Colonic mucosa (tissue), 4 donors: ENCODE results near the gene ARHGEF35. TPM values are rescaled to one million over a fixed set of nuclear protein-coding genes. Genes with fewer than 3 reads are reported as not detected.
"Not testable (repeated sequence)": the region's sequence is repeated elsewhere in the genome, so short reads cannot be mapped to it uniquely, and the experiment has no call there.

ENCODE experiments used
- DNase-seq: peaks from one replicate; pipeline ENCODE4 v3.0.0-alpha.2; 2020
- H3K27ac ChIP-seq: fragments of 200-600 bp; one replicate; pipeline ENCODE4 v1.8.0; 2021
- H3K27me3 ChIP-seq: fragments of 200-600 bp; one replicate; pipeline ENCODE4 v1.8.0; 2021
- H3K36me3 ChIP-seq: fragments of 200-600 bp; one replicate; pipeline ENCODE4 v1.8.0; 2021
- H3K4me1 ChIP-seq: fragments of 200-600 bp; one replicate; pipeline ENCODE4 v1.8.0; 2021; ENCODE audit warnings: mild to moderate bottlenecking
- H3K4me3 ChIP-seq: fragments of 200-600 bp; one replicate; pipeline ENCODE4 v1.8.0; 2021
- H3K9ac ChIP-seq, 2 donors: one replicate each; pipeline ENCODE4 v1.7.0; 2013; ENCODE audit warnings: control low read depth in 2 of 2, low read depth in 2 of 2, low read length in 2 of 2
- H3K9me3 ChIP-seq: fragments of 200-600 bp; one replicate; pipeline ENCODE4 v1.8.0; 2021
- intact Hi-C: fragments of 100-400 bp; cut with DNase I; formaldehyde crosslinking; loops from one replicate; pipeline ENCODE4 v1.14.1; 2022
- total RNA-seq, 2 donors: library from RNA; stranded (reverse); fragmentation: NEBNext Ultra II Directional in 1 of 2; extraction: Animal tissue kit (Norgen Biotek cat#: 25700) in 1 of 2; gene quantifications; one replicate each; pipeline ENCODE4 v1.2.1, GENCODE V29; 2021
- TF ChIP-seq, protein P1 (sequence below): fragments of 200-600 bp; IDR thresholded peaks from one replicate; pipeline ENCODE4 v1.8.0; 2022; ENCODE audit warnings: antibody characterized with exemption, mild to moderate bottlenecking
- donor health status: healthy.
- donor health status: DM: no; HTN: no; CAD: no.
- donor health status: DM: no; HTN: no; CAD: no.

ARHGEF35 gene
- total RNA-seq, 2 donors from 2014 or later, result 14.0 to 57.0 TPM

DNA sequence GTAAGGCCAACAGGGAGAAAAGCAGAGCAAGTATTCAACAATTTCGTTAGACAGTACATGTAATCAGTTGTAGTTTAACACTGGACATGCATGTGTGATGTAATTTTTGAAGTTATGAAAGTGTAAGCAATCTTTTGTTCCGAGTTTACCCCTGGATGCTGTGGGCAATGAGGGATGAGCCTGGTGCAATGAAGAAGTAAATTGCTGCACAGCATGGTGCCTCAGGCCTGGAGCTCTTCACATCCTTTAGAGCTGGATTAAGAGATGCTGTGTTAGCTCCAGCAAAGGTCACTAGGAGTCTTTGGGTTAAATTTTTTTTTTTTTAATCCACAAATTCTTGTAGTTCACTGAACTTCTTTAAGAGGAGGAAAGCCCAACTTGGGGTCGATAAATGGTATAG lies 7.5 kb upstream of the ARHGEF35 start:
- H3K4me1 ChIP-seq, H3K9ac ChIP-seq, DNase-seq, intact Hi-C loops, H3K4me3 ChIP-seq, H3K27ac ChIP-seq, H3K27me3 ChIP-seq, H3K9me3 ChIP-seq, H3K36me3 ChIP-seq: not testable (repeated sequence)

- DNase-seq, H3K4me3 ChIP-seq, H3K27ac ChIP-seq, H3K27me3 ChIP-seq, H3K9ac ChIP-seq, H3K36me3 ChIP-seq, H3K4me1 ChIP-seq, H3K9me3 ChIP-seq, intact Hi-C loops: not testable (repeated sequence)
Measured at GRCh38 chr7:144201978-144202377, 6.3 kb upstream of the ARHGEF35 start.

DNA sequence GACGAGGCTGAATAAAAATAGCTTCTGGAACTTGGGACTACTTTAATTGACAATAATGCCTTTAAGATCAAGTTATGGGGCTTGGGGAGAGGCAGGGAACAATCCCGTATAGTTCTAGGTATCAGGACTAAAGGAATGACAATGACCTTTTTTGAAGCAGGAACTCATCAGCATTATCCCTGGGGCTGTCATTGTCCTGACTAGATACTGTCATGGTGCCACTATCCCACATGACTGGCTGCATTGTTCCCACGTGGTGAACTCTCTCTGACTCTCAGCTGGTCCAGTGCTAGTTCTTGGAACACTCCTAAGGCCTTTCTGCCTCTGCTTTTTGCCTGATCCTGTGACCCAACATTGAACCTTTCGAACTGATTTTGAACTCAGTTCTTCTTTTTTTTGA lies 3.3 kb upstream of the ARHGEF35 start:
- H3K27me3 ChIP-seq, intact Hi-C loops, H3K4me1 ChIP-seq, H3K27ac ChIP-seq, DNase-seq, H3K9me3 ChIP-seq, H3K36me3 ChIP-seq, H3K9ac ChIP-seq, H3K4me3 ChIP-seq: not testable (repeated sequence)

- H3K27ac ChIP-seq, DNase-seq, intact Hi-C loops, H3K4me1 ChIP-seq, H3K9ac ChIP-seq, H3K36me3 ChIP-seq, H3K9me3 ChIP-seq, H3K4me3 ChIP-seq, H3K27me3 ChIP-seq: not testable (repeated sequence)
Measured at GRCh38 chr7:144194453-144194852, 1.2 kb downstream of the ARHGEF35 start.

- H3K36me3 ChIP-seq, DNase-seq, H3K4me3 ChIP-seq, H3K4me1 ChIP-seq, H3K9ac ChIP-seq, H3K9me3 ChIP-seq, intact Hi-C loops, H3K27me3 ChIP-seq, H3K27ac ChIP-seq: not testable (repeated sequence)
Measured at GRCh38 chr7:144193782-144194181, 1.9 kb downstream of the ARHGEF35 start.

GRCh38 chr7:144188578-144189171 lies 7.0 kb downstream of the ARHGEF35 start:
- intact Hi-C loops, result not testable (repeated sequence)

DNA sequence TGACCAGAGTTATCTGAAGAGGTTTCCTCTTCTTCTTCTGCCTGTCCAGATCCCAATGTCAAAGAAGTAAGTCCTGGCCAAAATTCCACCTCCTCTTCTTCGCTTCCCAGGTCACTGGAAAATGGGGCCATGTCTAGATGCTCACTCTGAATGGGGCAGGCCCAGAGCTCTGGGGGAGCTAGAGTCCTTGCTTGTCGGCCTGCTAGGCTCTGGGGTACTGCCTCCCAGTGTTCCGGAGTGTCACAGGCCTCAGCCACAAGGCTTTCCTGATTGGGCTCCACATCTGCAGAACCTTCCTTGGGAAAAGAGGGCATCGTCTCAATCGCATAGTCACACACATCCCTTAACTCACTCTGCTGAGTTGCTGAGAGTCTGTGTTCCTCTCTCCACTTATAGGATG lies 7.8 kb downstream of the ARHGEF35 start:
- DNase-seq, H3K27ac ChIP-seq, H3K9me3 ChIP-seq, H3K9ac ChIP-seq, H3K4me1 ChIP-seq, intact Hi-C loops, H3K36me3 ChIP-seq, H3K4me3 ChIP-seq, H3K27me3 ChIP-seq: not testable (repeated sequence)

More at GRCh38 chr7:144188578-144189171, 7.0 kb downstream of the ARHGEF35 start:
- H3K4me3 ChIP-seq, H3K9ac ChIP-seq, DNase-seq, H3K27ac ChIP-seq, H3K27me3 ChIP-seq, H3K4me1 ChIP-seq, H3K9me3 ChIP-seq, H3K36me3 ChIP-seq: not testable (repeated sequence)

- H3K4me3 ChIP-seq, H3K27ac ChIP-seq, H3K4me1 ChIP-seq, H3K9me3 ChIP-seq, intact Hi-C loops, DNase-seq, H3K27me3 ChIP-seq, H3K36me3 ChIP-seq, H3K9ac ChIP-seq: not testable (repeated sequence)
Measured at GRCh38 chr7:144183166-144183565, 12.5 kb downstream of the ARHGEF35 start, which contains the start of gene CTAGE4. CTAGE4 (plus strand) TSS chr7:144183466; CDS start chr7:144183504, 38 bp downstream.

DNA sequence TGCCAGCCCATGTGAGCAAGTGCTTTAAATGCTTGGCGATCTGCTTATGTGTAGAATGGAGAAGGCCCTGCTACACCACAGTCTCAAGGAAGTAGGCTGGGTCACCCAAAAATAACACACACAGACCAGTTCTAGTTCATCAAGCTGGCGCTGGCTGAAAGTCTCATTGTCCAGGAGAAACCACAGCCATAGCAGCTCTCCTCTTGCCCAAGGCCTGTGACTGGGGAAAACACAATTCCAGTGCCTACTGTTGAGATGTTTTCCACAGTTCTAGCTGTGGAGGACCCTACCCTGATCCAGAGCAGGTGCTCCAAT lies 16.5 kb downstream of the ARHGEF35 start:
- H3K9ac ChIP-seq, result not testable (repeated sequence)

GRCh38 chr7:144178380-144179164 lies 17.1 kb downstream of the ARHGEF35 start:
- H3K27ac ChIP-seq, H3K4me1 ChIP-seq, H3K9me3 ChIP-seq, intact Hi-C loops, H3K9ac ChIP-seq, H3K36me3 ChIP-seq, H3K4me3 ChIP-seq, H3K27me3 ChIP-seq: not testable (repeated sequence)
- peak; percentile 21 for DNase-seq
- TF ChIP-seq, protein P1, sequence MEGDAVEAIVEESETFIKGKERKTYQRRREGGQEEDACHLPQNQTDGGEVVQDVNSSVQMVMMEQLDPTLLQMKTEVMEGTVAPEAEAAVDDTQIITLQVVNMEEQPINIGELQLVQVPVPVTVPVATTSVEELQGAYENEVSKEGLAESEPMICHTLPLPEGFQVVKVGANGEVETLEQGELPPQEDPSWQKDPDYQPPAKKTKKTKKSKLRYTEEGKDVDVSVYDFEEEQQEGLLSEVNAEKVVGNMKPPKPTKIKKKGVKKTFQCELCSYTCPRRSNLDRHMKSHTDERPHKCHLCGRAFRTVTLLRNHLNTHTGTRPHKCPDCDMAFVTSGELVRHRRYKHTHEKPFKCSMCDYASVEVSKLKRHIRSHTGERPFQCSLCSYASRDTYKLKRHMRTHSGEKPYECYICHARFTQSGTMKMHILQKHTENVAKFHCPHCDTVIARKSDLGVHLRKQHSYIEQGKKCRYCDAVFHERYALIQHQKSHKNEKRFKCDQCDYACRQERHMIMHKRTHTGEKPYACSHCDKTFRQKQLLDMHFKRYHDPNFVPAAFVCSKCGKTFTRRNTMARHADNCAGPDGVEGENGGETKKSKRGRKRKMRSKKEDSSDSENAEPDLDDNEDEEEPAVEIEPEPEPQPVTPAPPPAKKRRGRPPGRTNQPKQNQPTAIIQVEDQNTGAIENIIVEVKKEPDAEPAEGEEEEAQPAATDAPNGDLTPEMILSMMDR, result peak; percentile 36

More for the DNA sequence above, 16.5 kb downstream of the ARHGEF35 start:
- H3K4me1 ChIP-seq, H3K4me3 ChIP-seq, H3K27ac ChIP-seq, intact Hi-C loops, H3K9me3 ChIP-seq, H3K36me3 ChIP-seq, DNase-seq, H3K27me3 ChIP-seq: not testable (repeated sequence)
